ENCODE results near the gene SLC25A11.

Gene SLC25A11

DNA sequence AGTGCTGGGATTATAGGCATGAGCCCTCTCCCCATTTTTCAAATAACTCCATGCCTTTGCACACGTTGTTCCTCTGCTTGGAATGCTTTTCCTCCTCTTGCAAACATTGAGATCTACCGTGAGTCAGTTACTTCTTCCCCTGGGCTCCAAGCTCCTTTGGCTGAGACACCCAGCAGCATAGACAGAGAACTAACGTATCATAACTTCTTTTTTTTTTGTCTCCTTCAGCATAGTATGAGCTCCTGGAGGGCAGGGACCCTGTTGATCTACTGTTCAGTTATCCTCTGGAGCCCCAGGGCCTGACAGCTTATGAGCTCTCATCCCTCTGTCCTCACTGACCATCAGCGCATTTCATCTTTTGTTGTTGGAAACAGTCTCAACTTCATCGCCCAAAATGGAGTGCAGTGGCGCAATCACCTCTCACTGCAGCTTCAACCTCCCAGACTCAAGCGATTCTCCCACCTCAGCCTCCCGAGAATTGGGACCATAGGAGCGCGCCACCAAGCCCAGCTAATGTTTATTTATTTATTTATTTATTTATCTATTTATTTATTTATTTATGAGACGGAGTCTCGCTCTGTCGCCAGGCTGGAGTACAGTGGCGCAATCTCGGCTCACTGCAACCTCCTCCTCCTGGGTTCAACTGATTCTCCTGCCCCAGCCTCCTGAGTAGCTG is 25.6 kb upstream of the SLC25A11 start:
- no peak for DNase-seq

DNA sequence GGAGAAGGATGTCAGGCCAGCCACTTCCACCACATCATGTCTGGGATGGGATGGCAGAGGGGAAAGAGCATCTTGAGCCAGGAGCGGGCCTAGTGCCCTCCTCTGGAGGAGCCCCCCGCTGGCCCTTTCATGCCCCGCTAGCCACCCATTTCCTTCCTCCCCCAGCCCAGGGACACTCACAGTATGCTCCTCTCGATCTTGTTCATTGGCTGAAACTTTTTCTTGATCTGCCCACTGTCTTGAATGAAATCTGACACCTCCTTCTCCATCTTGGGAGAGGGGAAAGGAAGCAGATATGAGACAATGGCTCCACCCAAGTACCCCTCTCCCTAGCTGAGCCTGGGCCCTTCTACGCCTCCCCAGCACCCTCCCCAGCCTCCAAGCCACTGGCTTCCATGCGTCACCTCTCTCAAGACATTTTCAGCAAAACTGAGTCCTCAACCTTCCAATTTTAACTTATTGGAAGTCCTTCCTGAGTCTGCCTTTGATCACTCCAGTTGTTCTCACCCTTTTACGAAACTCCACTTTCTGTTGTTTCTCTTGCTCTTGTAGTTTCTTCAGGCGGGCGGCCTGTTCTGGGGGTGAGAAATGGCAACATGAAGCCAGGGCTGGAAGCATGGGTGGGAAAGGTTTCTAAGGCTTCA is 20.6 kb upstream of the SLC25A11 start:
- DNase-seq: no peak

DNA sequence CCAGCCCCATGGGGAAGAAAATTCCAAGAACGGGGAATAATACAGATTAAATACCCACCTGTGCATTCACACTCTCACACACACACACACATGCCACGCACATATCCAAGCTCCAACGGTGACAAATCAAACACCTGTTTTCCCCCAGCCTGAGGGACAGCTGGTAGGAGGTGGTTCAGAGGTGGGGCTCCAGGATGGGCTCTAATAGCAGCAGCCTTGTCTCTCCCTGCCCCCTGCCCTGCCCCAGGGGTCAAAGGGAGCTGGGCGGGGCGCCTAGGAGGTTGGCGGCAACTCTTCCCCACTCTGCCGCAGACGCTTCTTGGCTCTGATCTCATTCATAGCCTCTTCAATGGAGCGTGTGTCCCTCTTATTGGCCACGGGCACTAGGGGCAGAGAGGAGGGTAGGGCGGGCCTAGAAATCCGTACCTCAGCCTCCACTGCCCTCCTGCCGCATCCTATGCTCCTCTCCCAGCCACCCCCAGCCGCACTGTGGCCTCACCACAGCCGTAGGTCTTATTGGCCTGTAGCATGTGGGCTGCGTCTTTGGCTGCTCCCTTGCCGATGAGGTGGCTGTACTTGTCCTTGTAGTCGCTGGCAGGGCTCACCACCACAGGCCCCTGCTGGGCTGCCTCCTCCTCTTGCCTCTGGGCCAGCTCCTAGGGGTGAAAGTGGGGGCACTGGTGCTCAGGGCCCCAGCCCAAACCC is 19.6 kb upstream of the SLC25A11 start:
- DNase-seq: no peak

DNA sequence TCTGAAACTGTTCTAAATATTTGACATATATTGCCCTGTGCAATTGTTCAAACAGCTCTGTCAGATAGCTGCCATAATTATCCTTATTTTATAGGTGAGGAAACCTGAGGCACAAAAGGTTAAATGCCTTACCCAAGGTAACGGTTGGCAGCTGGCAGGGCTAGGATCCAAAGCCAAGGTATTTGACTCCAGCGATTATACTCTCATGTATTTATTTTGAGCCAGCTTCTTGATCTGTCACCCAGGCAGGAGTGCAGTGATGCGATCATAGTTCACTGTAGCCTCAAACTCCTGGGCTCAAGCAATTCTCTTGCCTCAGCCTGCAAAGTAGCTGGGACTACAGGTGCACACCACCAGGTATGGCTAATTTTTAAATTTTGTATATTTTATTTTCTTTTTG is 18.3 kb upstream of the SLC25A11 start:
- no peak for DNase-seq

DNA sequence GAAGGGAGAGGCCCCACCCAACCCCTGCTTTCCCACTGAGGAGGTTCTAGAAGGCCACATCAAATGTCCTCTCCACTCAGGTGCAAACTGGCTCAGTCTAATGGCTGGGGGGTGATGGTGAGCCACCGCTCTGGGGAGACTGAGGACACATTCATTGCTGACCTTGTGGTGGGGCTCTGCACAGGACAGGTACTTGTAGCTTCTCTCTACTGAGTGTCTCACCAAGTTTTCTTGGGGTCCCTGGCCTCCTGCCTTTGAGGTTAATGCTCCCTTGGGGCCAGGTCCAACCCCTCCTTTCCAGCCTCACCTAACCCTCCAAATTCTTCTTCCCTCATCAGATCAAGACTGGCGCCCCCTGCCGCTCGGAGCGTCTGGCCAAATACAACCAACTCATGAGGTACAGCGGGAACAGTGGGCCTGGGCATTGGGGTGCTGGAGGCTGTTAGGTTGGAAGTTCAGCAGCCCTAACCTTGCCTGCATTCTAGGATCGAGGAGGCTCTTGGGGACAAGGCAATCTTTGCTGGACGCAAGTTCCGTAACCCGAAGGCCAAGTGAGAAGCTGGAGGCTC is 16.7 kb upstream of the SLC25A11 start:
- DNase-seq: no peak

DNA sequence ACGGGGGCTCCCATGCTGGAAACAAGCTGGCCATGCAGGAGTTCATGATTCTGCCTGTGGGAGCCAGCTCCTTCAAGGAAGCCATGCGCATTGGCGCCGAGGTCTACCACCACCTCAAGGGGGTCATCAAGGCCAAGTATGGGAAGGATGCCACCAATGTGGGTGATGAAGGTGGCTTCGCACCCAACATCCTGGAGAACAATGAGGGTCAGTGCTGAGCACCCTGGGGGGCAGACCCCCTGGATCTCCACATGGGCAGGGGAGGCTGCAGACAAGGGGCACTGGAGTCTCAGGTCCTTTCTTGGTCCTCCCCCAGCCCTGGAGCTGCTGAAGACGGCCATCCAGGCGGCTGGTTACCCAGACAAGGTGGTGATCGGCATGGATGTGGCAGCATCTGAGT is 15.2 kb upstream of the SLC25A11 start:
- no peak for DNase-seq

DNA sequence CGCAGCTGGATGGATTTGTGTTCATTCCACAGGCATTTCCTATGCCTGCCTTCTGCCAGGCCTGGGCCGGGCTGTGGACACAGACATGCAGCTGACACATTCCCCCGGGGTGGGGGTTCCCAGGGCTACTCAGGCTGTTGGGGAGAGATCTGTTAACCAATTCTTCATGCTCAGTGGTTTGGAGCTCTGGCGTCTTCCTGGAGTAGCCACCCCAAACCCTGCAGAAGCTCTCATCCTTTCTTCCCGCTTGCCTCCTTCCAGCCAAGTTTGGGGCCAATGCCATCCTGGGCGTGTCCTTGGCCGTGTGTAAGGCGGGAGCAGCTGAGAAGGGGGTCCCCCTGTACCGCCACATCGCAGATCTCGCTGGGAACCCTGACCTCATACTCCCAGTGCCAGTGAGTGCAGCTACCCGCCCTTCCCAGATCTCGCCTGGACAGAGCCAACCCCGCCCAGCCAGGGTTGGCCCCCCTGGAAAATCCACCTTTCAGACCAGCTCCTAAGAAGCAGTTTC is 13.7 kb upstream of the SLC25A11 start:
- DNase-seq: no peak

DNA sequence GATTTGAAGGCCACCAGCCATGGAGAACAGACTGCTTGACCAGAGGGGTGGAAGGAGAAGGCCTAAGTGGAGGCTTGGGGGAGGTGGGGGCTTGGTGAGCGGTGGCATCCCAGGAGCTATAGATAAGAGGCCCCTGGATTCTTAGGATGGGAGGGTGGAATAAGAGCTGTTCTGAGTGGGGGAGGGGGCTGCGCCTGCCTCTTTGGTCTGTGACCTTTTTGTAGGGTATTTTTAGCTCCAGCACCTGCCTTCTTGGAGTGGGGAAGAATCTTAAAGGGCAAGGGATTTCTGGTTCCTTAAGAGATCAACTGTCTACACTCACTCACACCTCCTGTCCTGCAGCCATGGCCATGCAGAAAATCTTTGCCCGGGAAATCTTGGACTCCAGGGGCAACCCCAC is 11.6 kb upstream of the SLC25A11 start:
- DNase-seq: no peak

DNA sequence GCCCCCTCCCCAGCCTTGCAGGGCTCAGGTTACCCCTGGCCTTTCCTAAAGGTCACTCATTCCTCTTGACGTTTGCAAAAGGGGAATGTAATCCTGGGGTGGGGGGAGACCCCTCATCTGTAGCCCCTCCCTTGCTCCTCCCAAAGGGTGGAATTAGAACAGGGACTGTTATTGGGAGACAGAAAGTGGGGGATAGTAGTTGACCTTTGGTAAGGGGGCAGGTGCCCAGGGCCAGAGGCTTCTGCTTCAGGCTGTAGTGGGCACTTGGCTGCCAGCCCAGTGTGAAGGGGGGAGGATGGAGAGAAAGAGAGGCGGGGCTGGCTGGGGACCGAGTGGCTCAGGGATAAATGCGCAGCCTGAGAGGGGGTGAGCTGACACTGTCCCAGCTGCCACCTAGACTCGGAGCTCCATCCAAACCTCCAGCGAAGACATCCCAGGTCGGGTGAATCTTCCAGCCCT is 10.9 kb upstream of the SLC25A11 start, which contains the start of gene ENO3:
TSS of gene ENO3 (plus strand) at position 374 of the 459 bp plus-strand sequence. CDS start 711 bp downstream, outside the sequence.
- no peak for DNase-seq

DNA sequence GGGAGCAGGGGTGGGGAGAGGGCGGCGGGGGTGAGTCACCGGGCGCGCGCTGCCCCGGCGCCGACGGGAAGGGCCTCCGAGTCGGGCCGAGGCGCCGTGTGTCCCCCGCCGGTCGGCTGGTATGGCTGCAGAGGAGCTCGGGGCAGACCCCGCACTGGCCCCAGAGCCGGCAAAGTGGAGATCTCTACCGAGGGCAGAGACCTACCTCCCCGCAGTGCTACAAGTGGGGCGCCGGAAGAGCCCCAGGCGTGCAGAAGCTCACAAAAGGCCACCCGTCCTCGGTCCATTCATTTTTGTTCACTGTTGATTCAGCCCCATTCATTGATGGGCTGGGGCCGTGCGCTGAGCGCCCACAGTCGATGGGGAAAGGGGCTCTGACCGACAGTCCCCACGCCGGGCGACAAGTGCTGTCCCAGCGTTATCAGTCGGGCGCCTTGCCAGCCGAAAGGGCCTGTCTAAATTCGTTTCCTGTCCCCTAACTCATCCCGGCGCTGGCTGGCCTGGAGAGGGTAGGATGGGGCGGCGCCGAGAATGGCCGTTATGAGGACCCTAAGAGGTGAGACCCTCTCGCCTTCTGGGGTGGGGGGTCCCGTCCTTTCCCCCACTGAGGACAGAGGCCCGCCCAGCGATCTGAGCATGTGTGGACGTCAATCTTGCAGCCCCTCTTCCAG is 10.4 kb upstream of the SLC25A11 start:
- DNase-seq: no peak

DNA sequence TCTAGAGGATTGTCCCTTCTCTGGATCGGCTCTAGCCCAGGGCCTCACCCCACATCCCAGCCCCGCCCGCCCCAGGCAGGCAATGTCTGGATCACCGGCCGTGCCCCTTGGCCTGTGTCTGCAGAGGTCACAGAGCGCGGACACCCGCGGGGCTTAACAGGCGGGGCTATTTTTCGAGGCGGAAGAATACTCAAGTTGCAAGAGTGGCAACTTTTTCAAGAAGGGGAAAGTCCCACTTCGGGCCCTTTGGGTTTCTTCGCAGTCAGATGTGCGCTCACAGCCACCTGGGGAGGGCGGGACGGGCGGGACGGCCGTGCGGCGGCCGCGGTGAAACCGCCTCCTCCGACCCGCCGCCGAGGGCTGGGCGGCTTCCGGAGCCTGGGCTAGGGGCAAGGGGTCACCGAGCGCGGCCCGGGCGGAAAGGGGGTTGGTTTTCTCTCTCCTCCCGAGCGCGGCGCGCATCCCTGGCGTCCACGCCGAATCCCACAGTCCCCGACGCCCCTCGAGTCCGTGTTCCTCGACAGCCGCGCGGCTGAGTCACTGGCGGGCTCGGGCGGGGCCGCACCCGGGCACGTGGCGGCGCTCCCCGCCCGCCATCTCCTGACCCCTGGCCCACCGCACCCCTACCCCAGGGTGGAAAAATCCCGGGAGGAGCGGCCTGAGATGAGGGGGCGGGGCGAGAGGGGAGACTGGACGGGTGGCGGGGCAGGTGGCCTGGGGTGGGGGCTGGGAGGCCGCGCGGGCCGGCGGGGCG is 9.7 kb upstream of the SLC25A11 start:
- no peak for DNase-seq

DNA sequence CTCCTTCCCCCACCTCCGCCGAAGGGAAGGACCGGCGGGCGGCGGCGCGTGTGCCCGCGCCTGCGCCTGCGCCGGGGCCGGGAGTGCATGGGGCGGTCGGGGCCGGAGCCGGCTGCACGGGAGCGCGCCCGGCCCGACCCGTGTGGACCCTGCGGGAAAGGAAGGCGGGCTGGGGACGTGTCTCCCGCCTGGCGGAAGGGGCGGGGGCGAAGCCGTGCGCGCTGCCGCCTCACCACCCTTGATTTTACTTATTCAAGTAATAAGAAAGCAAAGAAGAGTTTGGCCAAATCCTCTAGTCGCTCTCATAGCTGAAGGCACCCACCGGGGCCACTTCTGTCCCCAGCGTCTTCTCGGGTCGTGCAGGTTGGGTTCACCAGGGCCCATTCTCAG is 9.1 kb upstream of the SLC25A11 start:
- peak; percentile 12 for DNase-seq

DNA sequence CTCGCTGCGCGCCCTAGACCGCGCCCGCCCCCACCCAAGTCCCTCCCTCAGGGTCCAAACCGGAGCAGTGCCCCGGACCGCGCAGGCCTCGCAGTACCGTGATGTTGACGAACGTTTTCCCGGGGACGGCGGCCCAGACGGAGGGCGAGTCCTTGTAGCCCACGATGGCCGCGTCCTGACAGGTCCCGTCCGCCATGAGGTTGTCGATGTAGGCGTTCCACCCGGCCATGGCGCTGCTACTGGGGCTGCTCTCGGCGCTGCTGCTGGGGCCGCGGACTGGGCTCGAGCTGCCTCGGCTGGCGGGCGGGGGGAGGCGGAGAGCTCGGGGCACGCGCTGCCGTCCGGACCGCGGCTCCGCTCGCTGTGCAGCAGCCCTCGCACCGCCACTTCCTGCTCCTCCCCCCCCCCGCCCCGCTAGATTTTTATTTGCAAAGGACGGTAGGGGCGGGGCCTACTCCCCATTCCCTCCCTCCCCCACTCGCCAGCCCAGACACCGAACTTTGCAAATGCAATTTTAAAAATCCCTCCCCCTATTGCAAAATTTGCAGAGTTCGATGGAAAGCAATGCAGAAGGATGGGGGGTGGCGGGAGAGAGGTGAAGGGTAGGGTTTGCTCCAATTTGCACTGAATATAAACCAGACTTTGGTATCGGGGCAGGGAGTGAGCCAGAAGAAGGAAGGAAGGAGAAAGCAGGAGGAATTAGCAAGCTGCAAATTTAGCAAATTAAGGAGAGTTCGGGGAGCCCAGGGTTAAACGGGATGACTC is 8.5 kb upstream of the SLC25A11 start, which contains the start of gene PFN1:
TSS of gene PFN1 (minus strand) at position 365 of the 765 bp plus-strand sequence. CDS start at position 229, 136 bp downstream.
- peak; percentile 21 for DNase-seq

DNA sequence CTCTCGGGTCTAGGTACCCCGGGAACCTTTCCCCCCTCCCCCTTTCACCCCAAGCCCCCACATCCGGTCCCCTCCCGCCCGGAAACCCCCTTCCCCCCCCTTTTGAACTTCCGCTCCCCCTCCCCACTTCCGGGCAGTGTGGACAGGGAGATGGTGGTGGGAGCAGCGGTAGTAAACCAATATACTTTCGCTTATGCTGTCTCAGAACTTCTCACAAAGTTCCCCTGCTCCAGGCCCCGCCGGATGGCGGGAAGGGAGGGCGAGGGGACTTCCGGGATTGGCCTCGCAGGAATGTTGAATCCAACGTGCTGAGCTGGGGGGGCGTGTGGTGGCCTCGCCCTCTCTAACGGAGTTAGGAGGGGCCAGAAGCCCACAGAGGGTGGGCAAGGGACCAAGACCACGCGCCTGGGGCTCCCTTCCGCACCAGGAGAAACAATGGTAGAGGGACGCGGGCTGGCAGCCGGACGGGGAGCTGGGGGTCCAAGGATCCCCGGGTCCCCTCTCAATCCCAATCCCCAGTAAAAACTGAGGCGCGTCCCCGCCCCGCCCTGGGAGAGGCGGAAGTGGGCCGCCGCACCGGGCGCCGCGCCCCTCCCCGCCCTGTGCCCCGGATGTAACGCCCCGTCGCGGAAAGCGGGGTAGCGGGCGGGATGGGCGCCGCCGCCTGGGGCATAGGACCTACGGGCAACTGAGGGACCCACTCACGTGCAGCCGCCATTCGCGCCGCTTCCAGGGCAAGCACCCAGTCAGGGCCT is 7.7 kb upstream of the SLC25A11 start:
- no peak for DNase-seq

DNA sequence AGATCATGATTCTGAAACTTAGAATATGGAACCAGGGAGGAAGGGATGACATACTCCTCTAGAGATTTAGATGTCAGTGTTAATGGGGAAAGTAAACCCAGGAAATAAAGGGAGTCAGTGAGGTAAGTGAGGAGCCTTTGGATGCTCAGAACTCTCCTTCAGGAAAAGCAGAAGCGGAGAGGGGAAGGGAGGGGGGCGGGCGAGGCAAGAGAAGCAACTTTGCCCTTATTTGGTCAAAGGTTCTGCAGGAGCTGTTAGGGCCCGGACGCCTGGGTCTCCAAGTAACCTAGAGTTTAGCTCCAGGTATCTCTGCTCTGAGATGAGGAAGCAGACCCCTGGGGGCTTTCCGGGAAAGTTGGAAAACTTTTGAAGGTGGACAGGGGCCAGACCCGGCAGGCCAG is 7.2 kb upstream of the SLC25A11 start:
- no peak for DNase-seq

DNA sequence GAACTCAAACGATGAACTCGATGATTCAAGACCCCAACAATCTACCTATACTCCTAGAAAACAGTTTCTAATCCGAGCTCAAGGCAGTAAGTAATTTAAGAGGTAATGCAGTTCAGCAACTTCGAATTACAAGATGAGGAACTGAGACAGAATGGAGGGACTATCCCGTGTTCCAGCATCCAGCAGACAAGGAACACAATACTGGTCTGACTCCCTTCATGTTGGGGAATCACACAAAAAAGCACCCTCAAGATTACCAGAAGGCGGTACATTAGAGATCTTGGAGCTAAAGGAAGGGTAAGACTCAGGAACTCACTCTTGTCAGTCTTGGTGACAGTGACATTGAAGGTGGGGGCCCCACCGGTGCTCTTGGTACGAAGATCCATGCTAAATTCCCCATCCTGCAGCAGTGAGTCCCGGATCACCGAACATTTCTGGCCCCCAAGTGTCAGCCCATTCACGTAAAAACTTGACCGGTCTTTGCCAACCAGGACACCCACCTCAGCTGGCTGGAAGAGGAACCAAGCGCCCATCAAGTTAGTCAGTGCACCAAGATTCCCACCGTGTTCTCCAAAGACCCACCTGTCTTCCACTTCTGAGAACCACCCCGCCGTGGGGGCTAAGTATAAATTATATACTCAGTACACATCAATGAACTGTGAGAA is 6.6 kb upstream of the SLC25A11 start:
- DNase-seq: no peak

DNA sequence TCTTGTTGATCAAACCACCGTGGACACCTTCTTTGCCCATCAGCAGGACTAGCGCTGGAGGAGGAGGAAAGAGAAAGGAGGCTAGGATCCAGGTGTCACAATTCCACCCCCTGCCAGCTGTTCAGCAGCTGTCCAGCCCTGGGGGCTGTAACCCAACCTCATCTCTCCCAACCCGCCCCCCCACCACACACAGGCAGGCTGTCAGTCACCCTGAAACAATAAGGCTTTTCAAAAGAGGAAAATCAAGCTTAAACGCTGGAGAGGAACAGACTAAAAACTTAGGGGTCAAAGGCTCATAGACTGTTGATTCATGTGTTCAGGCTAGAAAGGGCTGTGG is 6.1 kb upstream of the SLC25A11 start:
- no peak for DNase-seq

DNA sequence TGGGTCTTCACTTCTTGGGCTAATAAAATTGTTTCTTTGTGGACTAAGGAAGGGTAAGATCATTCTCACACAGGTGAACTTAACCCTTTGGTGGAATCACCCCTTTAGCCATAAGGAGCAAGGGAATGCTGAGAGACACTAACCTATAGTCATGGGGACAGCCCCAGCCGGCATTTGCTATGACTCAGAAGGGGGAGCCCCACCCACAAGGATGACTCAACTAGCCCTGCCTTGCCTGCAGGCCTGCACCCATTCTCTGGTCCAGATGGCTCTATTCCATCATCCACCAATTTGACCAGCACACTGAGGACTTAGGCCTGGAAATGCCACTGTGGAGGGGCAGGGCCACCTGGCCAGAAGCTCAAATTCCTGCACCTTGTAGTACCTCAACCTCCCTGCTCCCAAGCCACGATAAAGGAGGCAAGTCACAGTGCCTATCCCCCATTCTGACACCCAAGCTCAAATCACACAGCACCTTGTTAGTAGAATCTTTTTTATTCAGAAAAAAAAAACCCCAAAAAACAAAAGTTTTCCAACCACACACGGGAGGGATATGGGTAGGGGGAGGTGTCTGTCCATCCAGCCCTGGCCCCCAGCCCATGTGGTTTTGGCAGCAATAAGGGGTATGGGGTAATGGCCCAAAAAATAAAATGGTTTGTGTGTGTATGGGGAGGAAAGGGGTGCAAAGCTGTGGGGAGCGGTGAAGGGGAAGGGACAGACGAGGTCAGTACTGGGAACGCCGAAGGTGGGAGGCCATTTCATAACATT is 5.5 kb upstream of the SLC25A11 start:
- DNase-seq: no peak

DNA sequence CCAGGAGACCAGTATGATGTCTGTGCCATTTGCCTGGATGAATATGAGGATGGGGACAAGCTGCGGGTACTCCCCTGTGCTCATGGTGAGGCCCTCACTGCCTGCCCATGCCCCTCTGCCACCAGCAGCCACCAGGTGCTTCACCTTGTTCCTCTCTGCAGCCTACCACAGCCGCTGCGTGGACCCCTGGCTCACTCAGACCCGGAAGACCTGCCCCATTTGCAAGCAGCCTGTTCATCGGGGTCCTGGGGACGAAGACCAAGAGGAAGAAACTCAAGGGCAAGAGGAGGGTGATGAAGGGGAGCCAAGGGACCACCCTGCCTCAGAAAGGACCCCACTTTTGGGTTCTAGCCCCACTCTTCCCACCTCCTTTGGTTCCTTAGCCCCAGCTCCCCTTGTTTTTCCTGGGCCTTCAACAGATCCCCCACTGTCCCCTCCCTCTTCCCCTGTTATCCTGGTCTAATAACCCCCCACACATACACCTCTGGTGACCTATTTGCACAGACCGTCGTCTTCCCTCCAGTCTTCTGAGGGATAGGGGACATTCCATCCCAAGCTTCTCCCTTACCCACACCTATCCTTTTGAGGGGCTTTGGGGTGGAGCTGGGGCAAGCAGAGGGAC is 4.8 kb upstream of the SLC25A11 start:
- no peak for DNase-seq

Data from NCI-H2081 treated with DMSO at 0.1 percent for 48 hours (cell line).